Measurements from ENCODE around the gene MCM5.

MCM5 gene

GRCh38 chr22:35417606-35418005 is 17.7 kb downstream of the MCM5 start:
- peaks cover 8% of the 10 kb centered on the region for H3K36me3 ChIP-seq (replicated peaks; ENCODE audit: insufficient read depth, low read length)
- no peak overlapping the region for H3K27ac ChIP-seq (ENCODE audit: low read length)
- H4K20me1 ChIP-seq (ENCODE audit: insufficient read depth, low read length): no peaks in the 10 kb centered on the region

GRCh38 chr22:35418088-35418487 is 18.1 kb downstream of the MCM5 start:
- no peak overlapping the region for H2AFZ ChIP-seq (ENCODE audit: low read length)
- H3K27me3 ChIP-seq (replicated peaks; ENCODE audit: insufficient read depth, low read length): no peaks in the 10 kb centered on the region
- H3F3A ChIP-seq (ENCODE audit: insufficient read depth, low read length): no peaks in the 10 kb centered on the region
- no peak for DNase-seq
- H3K4me2 ChIP-seq (ENCODE audit: low read depth, low read length): no peak overlapping the region
- no peak for TF ChIP-seq EZH2phosphoT487 (IDR thresholded peaks at IDR 0.05; ENCODE audit: low read length)
- no peaks in the 10 kb centered on the region for H3K9me2 ChIP-seq (replicated peaks; ENCODE audit: insufficient read depth, low read length)
- no peaks in the 10 kb centered on the region for H3K4me1 ChIP-seq (ENCODE audit: low read length)
- peaks cover 8% of the 10 kb centered on the region for H3K36me3 ChIP-seq (replicated peaks; ENCODE audit: insufficient read depth, low read length)
- H3K79me2 ChIP-seq (ENCODE audit: low read length): 0 out of 2 replicates have a peak, but pooled peaks cover 8% of the 10 kb centered on the region
- H3K9ac ChIP-seq (ENCODE audit: low read length): no peak overlapping the region
- H3K27ac ChIP-seq (ENCODE audit: low read length): no peak overlapping the region
- H4K20me1 ChIP-seq (ENCODE audit: insufficient read depth, low read length): no peaks in the 10 kb centered on the region
- no peak overlapping the region for H3K4me3 ChIP-seq (ENCODE audit: low read length)
- H3K9me3 ChIP-seq (replicated peaks; ENCODE audit: insufficient read depth, low read length): no peaks in the 10 kb centered on the region

More at GRCh38 chr22:35417606-35418005, 17.7 kb downstream of the MCM5 start:
- H3F3A ChIP-seq (ENCODE audit: insufficient read depth, low read length): no peaks in the 10 kb centered on the region
- no peak overlapping the region for H2AFZ ChIP-seq (ENCODE audit: low read length)
- no peak for DNase-seq
- H3K4me1 ChIP-seq (ENCODE audit: low read length): no peaks in the 10 kb centered on the region
- no peaks in the 10 kb centered on the region for H3K9me2 ChIP-seq (replicated peaks; ENCODE audit: insufficient read depth, low read length)
- TF ChIP-seq EZH2 (optimal IDR thresholded peaks at IDR 0.05; ENCODE audit: low read depth, low read length): no peak
- TF ChIP-seq EZH2phosphoT487 (IDR thresholded peaks at IDR 0.05; ENCODE audit: low read length): no peak
- no peak for TF ChIP-seq CTCF (IDR thresholded peaks at IDR 0.05; ENCODE audit: low read length)
- 0 out of 2 replicates have a peak, but pooled peaks cover 8% of the 10 kb centered on the region for H3K79me2 ChIP-seq (ENCODE audit: low read length)
- H3K4me2 ChIP-seq (ENCODE audit: low read depth, low read length): no peak overlapping the region
- H3K4me3 ChIP-seq (ENCODE audit: low read length): no peak overlapping the region
- no peak overlapping the region for H3K9ac ChIP-seq (ENCODE audit: low read length)
- H3K9me3 ChIP-seq (replicated peaks; ENCODE audit: insufficient read depth, low read length): no peaks in the 10 kb centered on the region
- no peaks in the 10 kb centered on the region for H3K27me3 ChIP-seq (replicated peaks; ENCODE audit: insufficient read depth, low read length)

- 0 out of 2 replicates have a peak, but pooled peaks cover 2% of the 10 kb centered on the region for H3K79me2 ChIP-seq (ENCODE audit: low read length)
These were observed 18.8 kb downstream of the MCM5 start for GRCh38 chr22:35418731-35419130.

More at GRCh38 chr22:35418731-35419130, 18.8 kb downstream of the MCM5 start:
- Histone ChIP-seq H3K27me3 (replicated peaks; ENCODE audit: insufficient read depth, low read length) (no peaks in the 10 kb centered on the region), H3K9me2 (replicated peaks; ENCODE audit: insufficient read depth, low read length) (no peaks in the 10 kb centered on the region), H3K9me3 (replicated peaks; ENCODE audit: insufficient read depth, low read length) (no peaks in the 10 kb centered on the region), H4K20me1 (ENCODE audit: insufficient read depth, low read length) (no peaks in the 10 kb centered on the region), H3K36me3 (replicated peaks; ENCODE audit: insufficient read depth, low read length) (peaks cover 8% of the 10 kb centered on the region), H3K27ac (ENCODE audit: low read length) (no peak overlapping the region), H3K9ac (ENCODE audit: low read length) (no peak overlapping the region), H3K4me1 (ENCODE audit: low read length) (no peaks in the 10 kb centered on the region), H3F3A (ENCODE audit: insufficient read depth, low read length) (no peaks in the 10 kb centered on the region), H3K4me3 (ENCODE audit: low read length) (no peak overlapping the region), H3K4me2 (ENCODE audit: low read depth, low read length) (no peak overlapping the region), H2AFZ (ENCODE audit: low read length) (no peak overlapping the region)
- TF ChIP-seq EZH2 (optimal IDR thresholded peaks at IDR 0.05; ENCODE audit: low read depth, low read length): no peak
- TF ChIP-seq CTCF (IDR thresholded peaks at IDR 0.05; ENCODE audit: low read length): no peak
- no peak for TF ChIP-seq EZH2phosphoT487 (IDR thresholded peaks at IDR 0.05; ENCODE audit: low read length)
- no peak for DNase-seq
